Left lung (tissue), 10 donors: ENCODE measurements around the gene EGLN3. TPM values are rescaled to one million over a fixed set of nuclear protein-coding genes. Genes with fewer than 3 reads are reported as not detected.

Source experiments
- ATAC-seq: fragments of 200-7000 bp; cut with Tn5 transposase; one replicate; pipeline ENCODE4 v1.9.1; 2020; ENCODE audit warnings: moderate library complexity
- DNase-seq, 4 donors: peaks; one replicate each; pipeline ENCODE4 v3.0.0-alpha.2; 2013 to 2020
- H3K27ac ChIP-seq, 2 donors: fragments of 200-600 bp; sonication (generic) in 1 of 2; one replicate each; pipeline versions ENCODE4 v1.5.0 to v1.8.0; 2020 to 2021
- H3K27me3 ChIP-seq, 2 donors: fragments of 200-600 bp; sonication (generic) in 1 of 2; one replicate each; pipeline versions ENCODE4 v1.5.0 to v1.8.0; 2020 to 2021
- H3K36me3 ChIP-seq, 2 donors: fragments of 200-600 bp; sonication (generic) in 1 of 2; one replicate each; pipeline versions ENCODE4 v1.5.0 to v1.8.0; 2020 to 2021
- H3K4me1 ChIP-seq, 2 donors: fragments of 200-600 bp; one replicate each; pipeline ENCODE4 v1.8.0; 2021
- H3K4me3 ChIP-seq, 2 donors: fragments of 200-600 bp; sonication (generic) in 1 of 2; one replicate each; pipeline versions ENCODE4 v1.5.0 to v1.8.0; 2020 to 2021; ENCODE audit warnings: mild to moderate bottlenecking in 1 of 2
- H3K9me3 ChIP-seq, 2 donors: fragments of 200-600 bp; sonication (generic) in 1 of 2; one replicate each; pipeline versions ENCODE4 v1.5.0 to v1.8.0; 2020 to 2021
- intact Hi-C, 2 donors: fragments of 100-400 bp; cut with DNase I; formaldehyde crosslinking; loops; one replicate each; pipeline versions ENCODE4 v1.11.2 to v1.14.2; 2022
- polyA plus RNA-seq, 6 donors: library from polyadenylated mRNA; unstranded; fragments of 120-200 nt; gene quantifications; one replicate each; pipeline ENCODE4 v1.2.1, GENCODE V29; 2013; ENCODE audit not compliant: insufficient read length in 6 of 6
- total RNA-seq, 2 donors: library from RNA; stranded (reverse); fragmentation: NEBNext Ultra II Directional; extraction: Animal tissue kit (Norgen Biotek cat#: 25700); gene quantifications; one replicate each; pipeline ENCODE4 v1.2.1, GENCODE V29; 2021
- TF ChIP-seq, protein P1 (sequence below), 2 donors: fragments of 200-600 bp; sonication (generic) in 1 of 2; IDR thresholded peaks; one replicate each; pipeline versions ENCODE4 v1.5.0 to v1.8.0; 2021; ENCODE audit warnings: antibody characterized with exemption in 2 of 2
- donor health status: DM: no; HTN: yes; CAD: no.
- donor health status: DM: no; HTN: no; CAD: no.

Gene EGLN3
- total and polyA plus RNA-seq, 8 donors, result 1.3 to 99.4 (median 33.9) TPM

DNA sequence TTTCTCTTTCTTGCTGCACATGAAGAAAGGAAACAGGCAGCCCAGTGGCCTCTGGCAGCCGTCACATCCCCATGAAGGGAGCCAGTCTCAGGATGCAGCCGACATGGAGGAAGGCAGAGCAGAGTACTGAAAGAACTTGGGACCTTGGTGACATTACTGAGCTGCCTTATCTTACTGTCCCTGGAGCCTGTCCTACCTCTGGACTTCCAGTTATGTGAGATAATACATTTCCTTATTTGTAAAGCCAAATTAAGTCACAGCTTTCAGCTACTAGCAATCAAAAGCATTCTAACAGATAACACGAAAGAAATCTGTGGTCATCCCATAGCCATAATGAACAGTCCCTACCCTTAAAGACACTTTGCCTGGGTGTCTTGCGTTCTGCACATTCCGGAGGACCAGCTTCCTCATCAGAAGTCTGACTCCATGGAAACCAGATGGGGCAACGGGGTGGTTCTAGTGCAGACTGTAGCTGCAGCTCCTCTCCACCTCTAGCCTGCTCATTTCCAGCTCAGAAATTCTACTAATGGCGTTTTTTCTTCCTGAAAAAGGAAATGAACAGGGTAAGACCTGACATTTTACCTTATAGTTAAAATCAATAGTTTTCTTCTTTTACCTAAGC, 7.8 kb upstream of the EGLN3 start:
- Histone ChIP-seq H3K36me3 (no peaks in the 10 kb centered on the region), H3K9me3 (no peaks in the 10 kb centered on the region), H3K27me3 (peaks cover under 1 to 19% of the 10 kb centered on the region in 2 donors), H3K4me3 (no peak overlapping the region), H3K4me1 (no peaks in the 10 kb centered on the region), H3K27ac (no peak overlapping the region)
- TF ChIP-seq, protein P1, sequence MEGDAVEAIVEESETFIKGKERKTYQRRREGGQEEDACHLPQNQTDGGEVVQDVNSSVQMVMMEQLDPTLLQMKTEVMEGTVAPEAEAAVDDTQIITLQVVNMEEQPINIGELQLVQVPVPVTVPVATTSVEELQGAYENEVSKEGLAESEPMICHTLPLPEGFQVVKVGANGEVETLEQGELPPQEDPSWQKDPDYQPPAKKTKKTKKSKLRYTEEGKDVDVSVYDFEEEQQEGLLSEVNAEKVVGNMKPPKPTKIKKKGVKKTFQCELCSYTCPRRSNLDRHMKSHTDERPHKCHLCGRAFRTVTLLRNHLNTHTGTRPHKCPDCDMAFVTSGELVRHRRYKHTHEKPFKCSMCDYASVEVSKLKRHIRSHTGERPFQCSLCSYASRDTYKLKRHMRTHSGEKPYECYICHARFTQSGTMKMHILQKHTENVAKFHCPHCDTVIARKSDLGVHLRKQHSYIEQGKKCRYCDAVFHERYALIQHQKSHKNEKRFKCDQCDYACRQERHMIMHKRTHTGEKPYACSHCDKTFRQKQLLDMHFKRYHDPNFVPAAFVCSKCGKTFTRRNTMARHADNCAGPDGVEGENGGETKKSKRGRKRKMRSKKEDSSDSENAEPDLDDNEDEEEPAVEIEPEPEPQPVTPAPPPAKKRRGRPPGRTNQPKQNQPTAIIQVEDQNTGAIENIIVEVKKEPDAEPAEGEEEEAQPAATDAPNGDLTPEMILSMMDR (IDR thresholded peaks at IDR 0.05), result no peak
- DNase-seq (no peak), ATAC-seq (no peak)
- intact Hi-C loops, result no loop called here

DNA sequence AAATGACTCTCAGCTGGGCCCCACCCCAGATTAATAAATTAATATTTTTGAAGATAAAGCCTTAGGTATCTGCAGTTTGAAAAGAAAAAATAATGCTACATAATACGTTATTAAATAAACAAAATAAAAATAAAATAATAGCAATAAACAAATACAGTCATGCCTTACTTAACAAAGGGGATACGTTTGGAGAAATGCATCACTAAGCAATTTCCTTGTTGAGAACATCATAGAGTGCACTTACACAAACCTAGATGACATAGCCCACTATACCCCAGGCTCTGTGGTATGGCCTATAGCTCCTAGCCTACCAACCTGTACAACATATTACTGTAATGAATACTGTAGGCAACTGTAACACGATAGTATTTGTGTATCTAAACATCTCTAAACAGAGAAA, 7.1 kb upstream of the EGLN3 start:
- Histone ChIP-seq H3K9me3 (no peaks in the 10 kb centered on the region), H3K27me3 (peaks cover 6 to 26% of the 10 kb centered on the region in 2 donors), H3K4me3 (no peak overlapping the region), H3K27ac (no peak overlapping the region), H3K4me1 (no peaks in the 10 kb centered on the region), H3K36me3 (no peaks in the 10 kb centered on the region)
- intact Hi-C loops, result no loop called here
- ATAC-seq, result no peak
- no peak for DNase-seq
- TF ChIP-seq, protein P1 (IDR thresholded peaks at IDR 0.05), result no peak

DNA sequence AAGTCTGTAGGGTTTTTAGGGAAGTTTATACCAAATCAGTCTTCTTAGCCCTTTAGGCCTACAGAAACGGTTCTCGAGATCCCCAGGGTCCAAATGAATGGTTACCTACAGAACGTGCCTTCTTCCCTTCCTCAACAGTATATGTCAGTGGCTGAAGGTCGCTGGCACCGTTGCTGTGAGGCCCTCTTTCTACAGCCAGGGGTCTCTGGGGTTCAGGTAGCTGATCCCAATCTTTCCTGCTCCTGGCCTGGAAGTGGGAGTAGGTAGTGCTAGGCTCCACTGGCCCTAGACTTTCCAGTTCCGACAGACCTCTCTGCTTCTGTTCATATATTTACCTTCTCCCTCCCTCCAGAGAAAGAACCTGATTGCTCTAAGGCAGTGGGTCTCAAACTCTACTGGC, 6.4 kb upstream of the EGLN3 start:
- no peaks in the 10 kb centered on the region for H3K4me1 ChIP-seq
- intact Hi-C loops, result no loop called here
- H3K9me3 ChIP-seq, result no peaks in the 10 kb centered on the region
- DNase-seq (no peak), ATAC-seq (no peak)
- H3K27me3 ChIP-seq, result peaks cover 6 to 33% of the 10 kb centered on the region in 2 donors
- no peak overlapping the region for H3K27ac ChIP-seq
- H3K4me3 ChIP-seq, result no peak overlapping the region
- H3K36me3 ChIP-seq, result no peaks in the 10 kb centered on the region
- TF ChIP-seq, protein P1 (IDR thresholded peaks at IDR 0.05), result no peak

DNA sequence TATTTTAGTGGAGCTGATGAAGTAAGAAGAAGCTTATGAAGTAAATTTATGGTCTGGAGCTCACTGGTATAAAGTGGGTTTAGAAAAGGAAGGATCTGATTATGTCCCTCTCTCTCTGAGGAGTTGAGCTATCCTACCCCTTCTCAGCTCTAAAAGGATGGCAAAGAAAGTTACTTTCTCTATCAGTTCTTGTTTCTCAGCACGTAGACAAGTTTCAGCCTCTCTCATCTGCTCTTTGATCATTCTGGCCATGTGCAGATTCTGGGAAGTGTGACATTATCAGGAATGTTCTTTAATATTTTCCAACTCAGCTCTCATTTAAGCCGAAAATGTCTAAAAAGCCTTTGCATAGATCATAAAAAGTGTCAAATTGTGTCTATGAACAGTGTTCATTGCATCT, 5.8 kb upstream of the EGLN3 start:
- intact Hi-C loops, result no loop called here
- ATAC-seq, result no peak

DNA sequence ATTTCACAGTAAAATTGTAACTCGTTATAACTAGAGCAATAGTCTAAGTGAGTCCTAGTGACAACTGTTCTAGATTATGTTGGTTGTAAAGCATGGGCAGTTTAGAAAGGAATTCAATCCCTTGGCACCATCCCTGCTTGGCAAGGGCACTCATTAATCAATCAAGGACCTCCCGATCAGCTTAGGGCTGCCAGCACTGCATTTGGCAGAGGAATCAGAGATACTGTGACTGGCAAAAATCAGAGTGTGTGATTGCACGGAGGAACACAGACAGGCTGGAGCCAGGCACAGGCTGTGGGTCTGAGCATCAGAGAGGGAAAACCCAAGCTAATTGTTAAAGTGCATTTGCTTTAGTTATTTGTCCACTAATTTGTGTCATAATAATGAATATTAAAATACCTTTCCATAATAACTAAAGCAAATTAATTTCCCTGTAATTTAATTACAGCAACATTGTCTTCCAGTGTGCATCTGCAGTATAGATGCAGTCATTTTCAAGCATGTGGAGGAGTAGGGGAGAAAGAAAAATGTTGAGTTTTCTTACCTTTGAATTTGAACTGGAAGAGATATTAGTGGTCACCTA, 3.2 kb upstream of the EGLN3 start:
- no peaks in the 10 kb centered on the region for H3K9me3 ChIP-seq
- peaks cover 14 to 56% of the 10 kb centered on the region in 2 donors for H3K27me3 ChIP-seq
- TF ChIP-seq, protein P1 (IDR thresholded peaks at IDR 0.05), result no peak
- no peaks in the 10 kb centered on the region for H3K36me3 ChIP-seq
- H3K4me3 ChIP-seq, result no peak overlapping the region
- ATAC-seq (no peak), DNase-seq (no peak)
- no peak overlapping the region for H3K27ac ChIP-seq
- H3K4me1 ChIP-seq, result peaks cover 0 to 22% of the 10 kb centered on the region in 2 donors
- intact Hi-C loops, result no loop called here

More for the DNA sequence above, 5.8 kb upstream of the EGLN3 start:
- no peak for DNase-seq
- Histone ChIP-seq H3K36me3 (no peaks in the 10 kb centered on the region), H3K27me3 (peaks cover 6 to 39% of the 10 kb centered on the region in 2 donors), H3K27ac (no peak overlapping the region), H3K4me3 (no peak overlapping the region), H3K4me1 (peaks cover 0 to under 1% of the 10 kb centered on the region in 2 donors), H3K9me3 (no peaks in the 10 kb centered on the region)
- TF ChIP-seq, protein P1 (IDR thresholded peaks at IDR 0.05), result no peak
